Uterus (tissue), 4 donors: ENCODE results near the gene DOK6. TPM values are rescaled to one million over a fixed set of nuclear protein-coding genes. Genes with fewer than 3 reads are reported as not detected.

ENCODE experiments used
- DNase-seq, 2 donors: peaks; one replicate each; pipeline ENCODE4 v3.0.0-alpha.2; 2019 to 2020
- H3K27ac ChIP-seq, 2 donors: fragments of 200-600 bp; sonication (generic); 1 replicate in 1 of 2; 2 replicates in 1 of 2; pipeline ENCODE4 v1.5.1; 2016 to 2018
- H3K27me3 ChIP-seq, 2 donors: fragments of 200-600 bp; sonication (generic); one replicate each; pipeline ENCODE4 v1.5.1; 2018 to 2019; ENCODE audit warnings: control low read depth in 1 of 2
- H3K36me3 ChIP-seq, 2 donors: fragments of 200-600 bp; sonication (generic); one replicate each; pipeline ENCODE4 v1.5.1; 2019; ENCODE audit warnings: control low read depth in 1 of 2
- H3K4me1 ChIP-seq, 2 donors: fragments of 200-600 bp; sonication (generic); one replicate each; pipeline ENCODE4 v1.5.1; 2018 to 2019; ENCODE audit warnings: control low read depth in 1 of 2
- H3K4me3 ChIP-seq, 2 donors: fragments of 200-600 bp; sonication (generic); 1 replicate in 1 of 2; 2 replicates in 1 of 2; pipeline ENCODE4 v1.5.1; 2018 to 2019; ENCODE audit warnings: mild to moderate bottlenecking in 1 of 2
- H3K9me3 ChIP-seq, 2 donors: fragments of 200-600 bp; sonication (generic); one replicate each; pipeline ENCODE4 v1.5.1; 2019; ENCODE audit warnings: control low read depth in 1 of 2
- CTCF ChIP-seq, 4 experiments: fragments of 200-600 bp in 2 of 4; fragments of 450-650 bp in 2 of 4; sonication (generic) in 2 of 4; IDR thresholded peaks; one replicate each; pipeline ENCODE4 v1.5.1; 2016 to 2019; ENCODE audit warnings: antibody characterized with exemption in 4 of 4, mild to moderate bottlenecking in 2 of 4, moderate library complexity in 1 of 4
- POLR2A ChIP-seq, 2 donors: fragments of 450-650 bp; IDR thresholded peaks; one replicate each; pipeline ENCODE4 v1.6.1; 2016; ENCODE audit warnings: antibody characterized with exemption in 2 of 2, mild to moderate bottlenecking in 1 of 2, moderate library complexity in 1 of 2
- intact Hi-C: fragments of 100-400 bp; cut with DNase I; formaldehyde crosslinking; loops from one replicate; pipeline ENCODE4 v1.15.1; 2023; ENCODE audit warnings: low total_unique reads
- total RNA-seq, 4 donors: library from RNA; depleted of rRNA in 3 of 4; stranded (reverse); fragments of >200 nt in 3 of 4; gene quantifications; one replicate each; pipeline versions ENCODE4 v1.1.0 to v1.2.4, GENCODE V29; 2014 to 2023
- donor health status: DM: yes; HTN: yes; CAD: no.

Gene DOK6
- total RNA-seq, 4 donors from 2014 or later = 0.26 to 9.5 (median 1.4) TPM

- H3K27ac ChIP-seq = no peak overlapping the region
- H3K27me3 ChIP-seq = no peaks in the 10 kb centered on the region
- no peak overlapping the region for H3K4me3 ChIP-seq
- TF ChIP-seq CTCF (IDR thresholded peaks at IDR 0.05) (no peak), POLR2A (IDR thresholded peaks at IDR 0.05) (no peak)
- no peaks in the 10 kb centered on the region for H3K4me1 ChIP-seq
- intact Hi-C loops = no loop called here
- H3K9me3 ChIP-seq = no peaks in the 10 kb centered on the region
- DNase-seq = no peak
- no peaks in the 10 kb centered on the region for H3K36me3 ChIP-seq
Observed at GRCh38 chr18:69599377-69599776, 198.7 kb downstream of the DOK6 start.

GRCh38 chr18:69612242-69612641, 211.6 kb downstream of the DOK6 start:
- Histone ChIP-seq H3K36me3 (no peaks in the 10 kb centered on the region), H3K27me3 (no peaks in the 10 kb centered on the region), H3K27ac (no peak overlapping the region), H3K4me3 (no peak overlapping the region), H3K9me3 (no peaks in the 10 kb centered on the region), H3K4me1 (no peaks in the 10 kb centered on the region)
- no peak for TF ChIP-seq POLR2A (IDR thresholded peaks at IDR 0.05)
- no peak for TF ChIP-seq CTCF (IDR thresholded peaks at IDR 0.05)
- DNase-seq = no peak
- intact Hi-C loops = no loop called here

DNA sequence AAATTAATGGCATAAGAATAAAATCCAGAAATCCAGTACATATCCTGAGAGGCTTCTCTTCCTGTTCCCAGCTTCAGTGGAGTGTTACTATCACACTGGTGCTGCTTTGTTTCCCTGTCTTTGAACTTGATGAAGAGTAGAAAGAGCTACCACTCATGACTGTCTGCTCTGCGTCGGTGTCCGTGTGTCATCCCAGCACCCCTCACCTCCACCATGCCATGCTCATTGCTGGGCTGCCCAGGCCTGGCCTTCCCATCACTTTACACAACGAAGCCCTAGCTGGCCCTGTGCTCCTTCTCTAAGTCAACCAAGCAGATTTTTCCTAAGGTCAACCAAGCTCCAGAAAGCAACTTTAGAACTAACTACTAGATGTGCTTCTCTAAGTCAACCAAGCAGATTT, 215.4 kb downstream of the DOK6 start:
- H3K9me3 ChIP-seq = no peaks in the 10 kb centered on the region
- no peaks in the 10 kb centered on the region for H3K27me3 ChIP-seq
- TF ChIP-seq CTCF (IDR thresholded peaks at IDR 0.05) (no peak), POLR2A (IDR thresholded peaks at IDR 0.05) (no peak)
- no peaks in the 10 kb centered on the region for H3K36me3 ChIP-seq
- DNase-seq = no peak
- intact Hi-C loops = no loop called here
- no peaks in the 10 kb centered on the region for H3K4me1 ChIP-seq
- H3K27ac ChIP-seq = no peak overlapping the region
- H3K4me3 ChIP-seq = no peak overlapping the region

GRCh38 chr18:69617408-69617807, 216.7 kb downstream of the DOK6 start:
- no peak for TF ChIP-seq POLR2A (IDR thresholded peaks at IDR 0.05)
- TF ChIP-seq CTCF (IDR thresholded peaks at IDR 0.05) = no peak
- H3K4me1 ChIP-seq = no peaks in the 10 kb centered on the region
- H3K4me3 ChIP-seq = no peak overlapping the region
- no peak for DNase-seq
- H3K9me3 ChIP-seq = no peaks in the 10 kb centered on the region
- no peaks in the 10 kb centered on the region for H3K27me3 ChIP-seq
- intact Hi-C loops = no loop called here
- H3K27ac ChIP-seq = no peak overlapping the region
- no peaks in the 10 kb centered on the region for H3K36me3 ChIP-seq

GRCh38 chr18:69617888-69618287, 217.2 kb downstream of the DOK6 start:
- Histone ChIP-seq H3K27me3 (no peaks in the 10 kb centered on the region), H3K27ac (no peak overlapping the region), H3K4me3 (no peak overlapping the region), H3K9me3 (no peaks in the 10 kb centered on the region), H3K4me1 (no peaks in the 10 kb centered on the region), H3K36me3 (no peaks in the 10 kb centered on the region)
- intact Hi-C loops = no loop called here
- TF ChIP-seq POLR2A (IDR thresholded peaks at IDR 0.05) (no peak), CTCF (IDR thresholded peaks at IDR 0.05) (no peak)
- DNase-seq = no peak
